H9 (cell line): ENCODE measurements around the gene HBZ. TPM values are rescaled to one million over a fixed set of nuclear protein-coding genes. Genes with fewer than 3 reads are reported as not detected.

Experiments used
- DNase-seq: peaks from one replicate; pipeline ENCODE4 v3.0.0-alpha.2; 2017
- H2AFZ ChIP-seq: one replicate; pipeline ENCODE4 v1.6.1; 2013; ENCODE audit warnings: mild to moderate bottlenecking, low read length, control low read depth, moderate library complexity
- H2AK5ac ChIP-seq: 2 replicates; pipeline ENCODE4 v1.6.1; 2013; ENCODE audit warnings: low read length, control low read depth, mixed read lengths; ENCODE audit not compliant: insufficient read length
- H2BK120ac ChIP-seq: one replicate; pipeline ENCODE4 v1.6.1; 2013; ENCODE audit warnings: low read depth, mild to moderate bottlenecking, low read length, control low read depth, inconsistent platforms; ENCODE audit not compliant: poor library complexity, severe bottlenecking
- H2BK12ac ChIP-seq: 2 replicates; pipeline ENCODE4 v1.6.1; 2013; ENCODE audit warnings: low read length, control low read depth, mixed read lengths, low read depth; ENCODE audit not compliant: insufficient read length
- H2BK15ac ChIP-seq: 2 replicates; pipeline ENCODE4 v1.6.1; 2013; ENCODE audit warnings: low read depth, low read length, control low read depth
- H2BK20ac ChIP-seq: one replicate; pipeline ENCODE4 v1.6.1; 2013; ENCODE audit warnings: low read depth, mild to moderate bottlenecking, low read length, control low read depth, inconsistent platforms; ENCODE audit not compliant: poor library complexity, severe bottlenecking
- H2BK5ac ChIP-seq: 2 replicates; pipeline ENCODE4 v1.6.1; 2013; ENCODE audit warnings: low read length, control low read depth, mixed read lengths; ENCODE audit not compliant: insufficient read length
- H3K14ac ChIP-seq: 2 replicates; pipeline ENCODE4 v1.6.1; 2013; ENCODE audit warnings: low read length, control low read depth; ENCODE audit not compliant: insufficient read depth
- H3K18ac ChIP-seq: 2 replicates; pipeline ENCODE4 v1.6.1; 2013; ENCODE audit warnings: low read depth, mild to moderate bottlenecking, mixed read lengths, low read length, control low read depth; ENCODE audit not compliant: insufficient read length
- H3K23ac ChIP-seq: 2 replicates; pipeline ENCODE4 v1.6.1; 2013; ENCODE audit warnings: low read length, control low read depth, mixed read lengths, low read depth; ENCODE audit not compliant: insufficient read length
- H3K23me2 ChIP-seq: 2 replicates; pipeline ENCODE4 v1.6.1; 2013; ENCODE audit warnings: low read depth, mild to moderate bottlenecking, mixed read lengths, low read length, control low read depth; ENCODE audit not compliant: insufficient read length, poor library complexity, severe bottlenecking
- H3K27ac ChIP-seq: 2 replicates; pipeline ENCODE4 v1.5.1; 2013; ENCODE audit warnings: low read length, control low read depth, mixed read lengths, low read depth; ENCODE audit not compliant: insufficient read length
- H3K27me3 ChIP-seq: 2 replicates; pipeline ENCODE4 v1.6.1; 2013; ENCODE audit warnings: low read length, control low read depth, inconsistent platforms; ENCODE audit not compliant: insufficient read depth
- H3K4ac ChIP-seq: 2 replicates; pipeline ENCODE4 v1.6.1; 2013; ENCODE audit warnings: low read depth, mild to moderate bottlenecking, control low read depth, inconsistent platforms, low read length, moderate library complexity
- H3K4me1 ChIP-seq: 2 replicates; pipeline ENCODE4 v1.6.1; 2013; ENCODE audit warnings: low read length, control low read depth, inconsistent platforms; ENCODE audit not compliant: insufficient read depth
- H3K4me2 ChIP-seq: 2 replicates; pipeline ENCODE4 v1.6.1; 2013; ENCODE audit warnings: low read length, control low read depth, mixed read lengths; ENCODE audit not compliant: insufficient read length, insufficient read depth
- H3K56ac ChIP-seq: 2 replicates; pipeline ENCODE4 v1.6.1; 2013; ENCODE audit warnings: low read depth, mild to moderate bottlenecking, mixed read lengths, low read length, control low read depth; ENCODE audit not compliant: insufficient read length
- H3K79me1 ChIP-seq: 2 replicates; pipeline ENCODE4 v1.6.1; 2013; ENCODE audit warnings: low read depth, mild to moderate bottlenecking, moderate library complexity, low read length, control low read depth, inconsistent platforms; ENCODE audit not compliant: insufficient read depth, poor library complexity, severe bottlenecking
- H3K79me2 ChIP-seq: 2 replicates; pipeline ENCODE4 v1.6.1; 2013; ENCODE audit warnings: low read length, control low read depth, inconsistent platforms; ENCODE audit not compliant: insufficient read depth
- H3K9ac ChIP-seq: 2 replicates; pipeline ENCODE4 v1.6.1; 2013; ENCODE audit warnings: low read length, control low read depth, mixed read lengths; ENCODE audit not compliant: insufficient read length; ENCODE audit errors: extremely low read depth
- H3K9me3 ChIP-seq: one replicate; pipeline ENCODE4 v1.6.1; 2013; ENCODE audit warnings: low read depth, low read length, inconsistent platforms; ENCODE audit not compliant: control insufficient read depth
- H3T11ph ChIP-seq: one replicate; pipeline ENCODE4 v1.6.1; 2013; ENCODE audit warnings: mild to moderate bottlenecking, low read length, control low read depth, inconsistent platforms
- H4K20me1 ChIP-seq: one replicate; pipeline ENCODE4 v1.6.1; 2013; ENCODE audit not compliant: control insufficient read depth, insufficient read length, insufficient read depth
- H4K5ac ChIP-seq: 2 replicates; pipeline ENCODE4 v1.6.1; 2013; ENCODE audit warnings: low read depth, mild to moderate bottlenecking, mixed read lengths, low read length, control low read depth; ENCODE audit not compliant: insufficient read length
- H4K8ac ChIP-seq: replicated peaks from 2 replicates; pipeline ENCODE4 v1.6.1; 2013; ENCODE audit warnings: low read length, control low read depth, mixed read lengths, low read depth; ENCODE audit not compliant: insufficient read length
- H4K91ac ChIP-seq: 2 replicates; pipeline ENCODE4 v1.6.1; 2013; ENCODE audit warnings: low read depth, mild to moderate bottlenecking, moderate library complexity, mixed read lengths, low read length, control low read depth; ENCODE audit not compliant: insufficient read length
- H3K27ac Mint-ChIP-seq, 3 experiments: 2 replicates in 2 of 3; 3 replicates in 1 of 3; pipeline ENCODE4 v1.8.0; 2020 to 2021; ENCODE audit warnings: mixed read lengths in 3 of 3, mild to moderate bottlenecking in 1 of 3, moderate library complexity in 1 of 3
- H3K27me3 Mint-ChIP-seq: 2 replicates; pipeline ENCODE4 v1.8.0; 2021; ENCODE audit warnings: low read depth, mild to moderate bottlenecking, moderate library complexity, mixed read lengths
- H3K36me3 Mint-ChIP-seq, 3 experiments: 2 replicates in 2 of 3; 3 replicates in 1 of 3; pipeline ENCODE4 v1.8.0; 2020 to 2021; ENCODE audit warnings: low read depth in 3 of 3, mixed read lengths in 3 of 3; ENCODE audit not compliant: insufficient read depth in 1 of 3
- H3K4me1 Mint-ChIP-seq, 2 experiments: 2 replicates each; pipeline ENCODE4 v1.8.0; 2020; ENCODE audit warnings: mixed read lengths in 2 of 2
- H3K4me3 Mint-ChIP-seq, 2 experiments: 2 replicates in 1 of 2; 3 replicates in 1 of 2; pipeline ENCODE4 v1.8.0; 2020 to 2021; ENCODE audit warnings: mild to moderate bottlenecking in 2 of 2, mixed read lengths in 2 of 2, moderate library complexity in 1 of 2
- H3K9me3 Mint-ChIP-seq, 2 experiments: 2 replicates in 1 of 2; 3 replicates in 1 of 2; pipeline ENCODE4 v1.8.0; 2020; ENCODE audit warnings: mild to moderate bottlenecking in 2 of 2, mixed read lengths in 2 of 2, moderate library complexity in 1 of 2
- CTCF ChIP-seq: fragments of 200-600 bp; sonication (generic); conservative IDR thresholded peaks from 3 replicates; pipeline ENCODE4 v1.8.0; 2021; ENCODE audit warnings: antibody characterized with exemption, mild to moderate bottlenecking
- WGBS: extraction: QIAGEN DNeasy Blood & Tissue Kit; methylation state at CpG from one replicate; pipeline ENCODE4 v1.1.7; 2013; ENCODE audit warnings: missing lambda C conversion rate, low lambda C conversion rate, mixed read lengths; ENCODE audit not compliant: insufficient read length; ENCODE audit errors: extremely low coverage; 5-methylcytosine and 5-hydroxymethylcytosine counted together
- total RNA-seq: library from RNA; stranded (reverse); gene quantifications from 2 replicates; pipeline ENCODE4 v1.2.1, GENCODE V29; 2021

HBZ gene
- total RNA-seq, 1 experiment from 2014 or later, result not detected

- Histone ChIP-seq H4K20me1 (no peaks in the 10 kb centered on the region), H3K4me1 (no peaks in the 10 kb centered on the region)
Measured at GRCh38 chr16:187330-187729, 34.9 kb downstream of the HBZ start.

More at GRCh38 chr16:187330-187729, 34.9 kb downstream of the HBZ start:
- Histone ChIP-seq H3K79me1 (no peaks in the 10 kb centered on the region), H2BK120ac (no peak overlapping the region), H3T11ph (no peak overlapping the region), H3K27ac (no peak overlapping the region), H4K91ac (no peak overlapping the region), H2BK15ac (no peak overlapping the region), H2AFZ (no peak overlapping the region), H2BK20ac (no peak overlapping the region), H4K5ac (no peak overlapping the region), H3K9me3 (no peaks in the 10 kb centered on the region), H2BK12ac (no peak overlapping the region), H2AK5ac (no peak overlapping the region), H4K8ac (no peak overlapping the region), H2BK5ac (no peak overlapping the region), H3K23me2 (no peaks in the 10 kb centered on the region), H3K4me2 (no peak overlapping the region), H3K23ac (no peak overlapping the region), H3K9ac (no peak overlapping the region), H3K79me2 (no peaks in the 10 kb centered on the region), H3K4ac (no peak overlapping the region), H3K27me3 (no peaks in the 10 kb centered on the region), H3K18ac (no peak overlapping the region), H3K56ac (no peak overlapping the region), H3K14ac (no peak overlapping the region)
- no peak for TF ChIP-seq CTCF
- H3K4me3 Mint-ChIP-seq, result no peak overlapping the region
- no peak for DNase-seq
- WGBS, result no CpG with 5 or more reads among the region's 8 CpGs
- no peak overlapping the region for H3K27ac Mint-ChIP-seq
- peaks cover 38 to 61% (median 58%) of the 10 kb centered on the region in 3 experiments for H3K36me3 Mint-ChIP-seq
- H3K27me3 Mint-ChIP-seq, result 0 out of 2 replicates have a peak, but pooled peaks cover 1% of the 10 kb centered on the region
- no peaks in the 10 kb centered on the region; a peak in 1 of 5 replicates for H3K9me3 Mint-ChIP-seq
- H3K4me1 Mint-ChIP-seq, result no peaks in the 10 kb centered on the region
